Ovary (tissue), 3 donors: ENCODE results near the gene IFT81.

Source experiments
- CTCF ChIP-seq, 3 donors: fragments of 450-650 bp in 2 of 3; fragments of 200-600 bp in 1 of 3; IDR thresholded peaks; one replicate each; pipeline versions ENCODE4 v1.5.1 to v1.8.0; 2016 to 2022; ENCODE audit warnings: antibody characterized with exemption in 3 of 3, mild to moderate bottlenecking in 1 of 3
- EP300 ChIP-seq: sonication (generic); formaldehyde crosslinking; IDR thresholded peaks from one replicate; pipeline ENCODE4 v1.6.1; 2017; ENCODE audit warnings: antibody characterized with exemption
- POLR2A ChIP-seq: fragments of 450-650 bp; IDR thresholded peaks from one replicate; pipeline ENCODE4 v1.6.1; 2017; ENCODE audit warnings: antibody characterized with exemption, mild to moderate bottlenecking, moderate library complexity
- donor health status: DM: no; HTN: no; CAD: no.

DNA sequence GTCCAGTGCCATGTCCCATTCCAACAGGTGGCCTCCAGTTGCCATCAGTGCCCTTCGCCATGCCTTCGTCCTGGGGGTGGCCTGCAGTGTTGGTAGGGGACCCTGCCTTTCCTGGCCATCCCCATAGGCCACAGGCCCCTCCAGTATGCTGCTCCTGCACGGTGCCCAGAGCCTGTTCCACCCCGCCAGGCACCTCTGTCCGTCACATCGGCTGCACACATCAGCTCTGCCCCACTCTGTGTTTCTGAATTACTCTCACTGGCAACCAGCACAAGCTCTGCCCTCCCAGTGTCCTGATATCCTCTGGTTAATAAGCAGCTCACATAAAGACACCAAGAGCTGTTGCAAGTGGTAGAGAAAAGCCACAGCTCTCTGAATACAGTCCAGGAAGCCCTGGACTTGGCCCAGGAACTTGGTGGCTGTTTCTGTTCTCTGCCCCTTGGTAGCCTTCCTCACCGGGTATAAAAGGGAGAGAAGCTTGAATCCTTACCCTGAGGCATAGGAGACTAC, 125.6 kb downstream of the IFT81 start:
- TF ChIP-seq CTCF (IDR thresholded peaks at IDR 0.05), result no peak
- TF ChIP-seq EP300, result no peak
- TF ChIP-seq POLR2A, result no peak
